Endothelial cell (in vitro differentiated cells): ENCODE data around the gene INKA1. TPM values are rescaled to one million over a fixed set of nuclear protein-coding genes. Genes with fewer than 3 reads are reported as not detected.

Experiments used
- DNase-seq: peaks from one replicate; pipeline ENCODE4 v3.0.0; 2021; ENCODE audit warnings: low spot score
- H3K27ac Mint-ChIP-seq: one replicate; pipeline ENCODE4 v1.8.0; 2021; ENCODE audit warnings: mixed read lengths, inconsistent platforms; ENCODE audit not compliant: unreplicated experiment
- H3K27me3 Mint-ChIP-seq: one replicate; pipeline ENCODE4 v1.8.0; 2021; ENCODE audit warnings: mild to moderate bottlenecking, moderate library complexity, mixed read lengths, inconsistent platforms; ENCODE audit not compliant: unreplicated experiment
- H3K36me3 Mint-ChIP-seq: one replicate; pipeline ENCODE4 v1.8.0; 2021; ENCODE audit warnings: mild to moderate bottlenecking, low read depth, mixed read lengths, inconsistent platforms; ENCODE audit not compliant: unreplicated experiment
- H3K4me1 Mint-ChIP-seq: one replicate; pipeline ENCODE4 v1.8.0; 2021; ENCODE audit warnings: mild to moderate bottlenecking, mixed read lengths, inconsistent platforms; ENCODE audit not compliant: unreplicated experiment
- H3K4me3 Mint-ChIP-seq: one replicate; pipeline ENCODE4 v1.8.0; 2021; ENCODE audit warnings: mild to moderate bottlenecking, mixed read lengths, inconsistent platforms; ENCODE audit not compliant: unreplicated experiment
- H3K9me3 Mint-ChIP-seq: one replicate; pipeline ENCODE4 v1.8.0; 2021; ENCODE audit warnings: mixed read lengths, inconsistent platforms; ENCODE audit not compliant: unreplicated experiment
- microRNA-seq: library from miRNA; unstranded; fragments of <30 nt; microRNA quantifications from one replicate; pipeline ENCODE4, GENCODE V29; 2020; ENCODE audit not compliant: unreplicated experiment
- total RNA-seq: library from RNA; stranded (reverse); fragmentation: NEBNext Ultra II Directional; extraction: Animal tissue kit (Norgen Biotek cat#: 25700); gene quantifications from one replicate; pipeline ENCODE4 v1.2.1, GENCODE V29; 2021; ENCODE audit not compliant: unreplicated experiment
- TF ChIP-seq, protein P1 (sequence below): fragments of 200-600 bp; sonication (generic); IDR thresholded peaks from one replicate; pipeline ENCODE4 v1.5.0; 2021; ENCODE audit warnings: antibody characterized with exemption; ENCODE audit not compliant: unreplicated experiment

INKA1 gene
- total RNA-seq, 1 donor from 2014 or later, result 57.6 TPM

DNA sequence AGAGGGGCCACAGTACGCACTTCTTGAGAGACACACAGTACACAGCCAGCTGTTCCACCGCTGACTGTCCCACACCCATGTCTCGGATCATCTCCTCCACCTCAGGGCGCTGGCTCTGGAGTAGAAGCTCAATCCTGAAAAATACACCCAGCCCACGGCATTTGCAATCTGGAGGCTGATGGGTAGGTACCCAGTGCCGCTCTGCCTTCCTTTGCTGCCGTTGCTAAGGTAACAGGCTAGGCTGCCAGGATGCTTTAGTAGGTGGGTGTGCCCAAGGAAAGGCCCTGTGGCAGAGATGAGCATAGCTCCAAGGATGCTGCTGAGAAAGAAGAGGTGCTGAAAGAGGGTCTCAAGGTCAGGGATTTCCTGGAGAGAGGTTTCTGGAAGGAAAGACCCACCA, 38.7 kb downstream of the INKA1 start:
- H3K27me3 Mint-ChIP-seq, result peaks cover 7% of the 10 kb centered on the region
- H3K27ac Mint-ChIP-seq, result peak overlapping the region; percentile 30

DNA sequence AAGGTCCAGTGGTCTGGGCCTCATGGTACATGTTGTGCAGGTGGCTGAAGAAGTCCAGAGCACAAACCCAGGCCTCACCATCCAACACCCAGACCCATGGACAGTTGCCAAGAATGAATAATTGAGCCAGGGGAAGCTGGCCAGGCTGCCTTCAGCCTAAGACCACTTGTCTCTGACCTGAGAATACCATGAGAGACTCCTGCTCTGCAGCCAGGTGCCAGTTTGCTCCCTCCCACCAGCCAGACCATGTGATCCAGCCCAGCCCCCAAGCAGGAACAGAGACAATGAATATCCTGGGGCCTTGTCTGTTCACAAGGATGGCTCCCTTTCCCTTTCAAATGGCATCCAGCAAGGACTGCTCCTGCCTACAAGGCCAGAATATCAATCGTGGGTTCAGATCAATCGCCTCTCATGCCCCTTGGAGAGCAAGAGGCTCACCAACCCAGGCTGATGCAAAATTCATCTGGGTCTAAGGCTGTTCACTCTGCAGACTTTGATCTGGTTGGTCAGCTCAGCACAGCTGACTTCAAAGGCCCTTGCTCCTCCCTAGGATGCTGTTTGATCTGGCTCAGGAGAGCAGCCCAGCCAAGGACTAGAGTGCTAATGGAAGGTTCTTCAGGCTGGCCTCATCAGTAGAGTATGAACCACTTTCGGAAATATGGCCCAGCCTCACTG, 39.9 kb downstream of the INKA1 start:
- TF ChIP-seq, protein P1, sequence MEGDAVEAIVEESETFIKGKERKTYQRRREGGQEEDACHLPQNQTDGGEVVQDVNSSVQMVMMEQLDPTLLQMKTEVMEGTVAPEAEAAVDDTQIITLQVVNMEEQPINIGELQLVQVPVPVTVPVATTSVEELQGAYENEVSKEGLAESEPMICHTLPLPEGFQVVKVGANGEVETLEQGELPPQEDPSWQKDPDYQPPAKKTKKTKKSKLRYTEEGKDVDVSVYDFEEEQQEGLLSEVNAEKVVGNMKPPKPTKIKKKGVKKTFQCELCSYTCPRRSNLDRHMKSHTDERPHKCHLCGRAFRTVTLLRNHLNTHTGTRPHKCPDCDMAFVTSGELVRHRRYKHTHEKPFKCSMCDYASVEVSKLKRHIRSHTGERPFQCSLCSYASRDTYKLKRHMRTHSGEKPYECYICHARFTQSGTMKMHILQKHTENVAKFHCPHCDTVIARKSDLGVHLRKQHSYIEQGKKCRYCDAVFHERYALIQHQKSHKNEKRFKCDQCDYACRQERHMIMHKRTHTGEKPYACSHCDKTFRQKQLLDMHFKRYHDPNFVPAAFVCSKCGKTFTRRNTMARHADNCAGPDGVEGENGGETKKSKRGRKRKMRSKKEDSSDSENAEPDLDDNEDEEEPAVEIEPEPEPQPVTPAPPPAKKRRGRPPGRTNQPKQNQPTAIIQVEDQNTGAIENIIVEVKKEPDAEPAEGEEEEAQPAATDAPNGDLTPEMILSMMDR, result no peak
- H3K27me3 Mint-ChIP-seq, result peaks cover 7% of the 10 kb centered on the region
- H3K9me3 Mint-ChIP-seq, result no peaks in the 10 kb centered on the region
- H3K4me3 Mint-ChIP-seq, result no peak overlapping the region
- H3K4me1 Mint-ChIP-seq, result peaks cover 37% of the 10 kb centered on the region
- H3K36me3 Mint-ChIP-seq, result no peaks in the 10 kb centered on the region
- H3K27ac Mint-ChIP-seq, result no peak overlapping the region
- DNase-seq, result no peak

More for the DNA sequence above, 38.7 kb downstream of the INKA1 start:
- H3K36me3 Mint-ChIP-seq, result no peaks in the 10 kb centered on the region
- H3K9me3 Mint-ChIP-seq, result no peaks in the 10 kb centered on the region
- no peak overlapping the region for H3K4me3 Mint-ChIP-seq
- H3K4me1 Mint-ChIP-seq, result peaks cover 37% of the 10 kb centered on the region
- DNase-seq, result no peak
- TF ChIP-seq, protein P1, result no peak

DNA sequence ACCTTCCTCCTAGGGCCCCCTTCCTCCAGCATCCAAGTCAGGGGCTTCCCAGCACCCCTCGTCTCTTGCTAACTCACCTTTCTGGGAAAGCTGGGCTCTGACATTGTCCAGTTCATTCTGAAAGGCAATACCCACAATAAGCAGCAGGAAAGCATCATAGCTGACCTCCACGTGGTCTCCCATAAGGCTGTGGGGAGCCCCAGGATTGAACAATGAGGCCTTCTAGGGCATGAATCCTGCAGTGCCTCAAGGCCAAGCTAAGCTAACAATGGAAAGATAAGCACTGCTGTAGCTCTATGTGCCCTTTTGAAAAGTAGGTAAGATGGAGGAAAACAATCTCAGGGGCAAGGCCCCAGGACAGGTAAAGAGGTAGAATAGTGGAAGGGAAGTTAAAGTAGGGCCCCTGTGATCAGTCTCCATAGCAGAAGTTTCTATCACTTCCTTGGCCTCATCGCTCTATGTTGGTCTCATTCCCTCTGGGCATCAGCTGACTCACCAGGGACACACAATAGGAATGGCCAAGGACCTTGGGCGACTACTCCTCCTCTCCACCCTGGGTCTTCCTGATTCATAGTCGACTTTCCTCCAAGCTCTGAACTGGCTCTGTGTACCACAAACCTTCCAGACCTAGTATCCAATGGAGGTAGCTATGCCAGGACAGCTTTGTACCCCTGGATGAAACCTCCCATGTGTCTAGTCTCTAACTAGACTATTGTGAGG, 41.6 kb downstream of the INKA1 start:
- H3K4me3 Mint-ChIP-seq, result no peak overlapping the region
- H3K27ac Mint-ChIP-seq, result no peak overlapping the region
- no peak for DNase-seq
- H3K4me1 Mint-ChIP-seq, result peaks cover 31% of the 10 kb centered on the region
- H3K27me3 Mint-ChIP-seq, result peaks cover 7% of the 10 kb centered on the region
- no peaks in the 10 kb centered on the region for H3K36me3 Mint-ChIP-seq
- TF ChIP-seq, protein P1, result no peak
- H3K9me3 Mint-ChIP-seq, result no peaks in the 10 kb centered on the region

DNA sequence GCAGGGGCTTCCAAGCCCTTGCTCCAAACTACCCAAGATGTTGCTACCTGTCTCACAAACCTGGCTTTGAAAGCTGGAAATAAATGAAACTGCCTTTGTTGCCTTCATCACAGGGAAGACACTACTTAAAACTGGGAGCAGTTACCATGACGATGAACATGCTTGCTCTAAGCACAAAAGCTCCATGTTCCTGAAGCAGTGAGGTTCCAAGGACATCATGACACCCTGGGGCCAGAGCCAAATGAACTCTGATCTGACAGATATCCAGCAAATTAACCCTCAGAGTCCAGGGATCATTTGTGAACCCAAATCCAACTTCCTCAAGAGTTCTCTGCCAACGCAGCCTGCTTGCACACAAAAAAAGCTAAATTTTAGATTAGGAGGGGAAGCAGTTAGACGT, 42.6 kb downstream of the INKA1 start:
- TF ChIP-seq, protein P1, result no peak
- Mint-ChIP-seq H3K4me3 (no peak overlapping the region), H3K27me3 (peaks cover 7% of the 10 kb centered on the region), H3K36me3 (no peaks in the 10 kb centered on the region), H3K4me1 (peaks cover 22% of the 10 kb centered on the region), H3K27ac (no peak overlapping the region), H3K9me3 (no peaks in the 10 kb centered on the region)
- DNase-seq, result no peak

Small RNA genes lying within 50 kb of the gene (microRNA-seq; reads per million reads assigned to microRNA genes)
- gene MIR5193, result 1.5 reads per million, percentile 23 among the genes with 10 or more reads in this experiment

Other genes starting within 250 kb of the INKA1 start
- gene BSN, start 248.8 kb upstream of the INKA1 start, total RNA-seq, result 2.4 TPM
- gene APEH, start 128.9 kb upstream of the INKA1 start, total RNA-seq, result 71.1 TPM
- 22.0 TPM for gene MST1, start 113.8 kb upstream of the INKA1 start, total RNA-seq
- gene RNF123, start 113.7 kb upstream of the INKA1 start, total RNA-seq, result 42.3 TPM
- 0.56 TPM for gene AMIGO3, start 83.6 kb upstream of the INKA1 start, total RNA-seq
- gene GMPPB, start 79.3 kb upstream of the INKA1 start, total RNA-seq, result 21.3 TPM
- 56.4 TPM for gene IP6K1, start 16.7 kb upstream of the INKA1 start, total RNA-seq
- gene CDHR4, start 3.4 kb upstream of the INKA1 start, total RNA-seq, result 1.1 TPM
- 6.0 TPM for gene UBA7, start 10.7 kb downstream of the INKA1 start, total RNA-seq
- 6.2 TPM for gene TRAIP, start 53.3 kb downstream of the INKA1 start, total RNA-seq
- 0.67 TPM for gene CAMKV, start 66.6 kb downstream of the INKA1 start, total RNA-seq
- gene MST1R, start 100.6 kb downstream of the INKA1 start, total RNA-seq, result 0.67 TPM
- 6.1 TPM for gene MON1A, start 126.5 kb downstream of the INKA1 start, total RNA-seq
- 76.2 TPM for gene RBM6, start 136.9 kb downstream of the INKA1 start, total RNA-seq